Ammon's horn (tissue), 1 donor: ENCODE data around the gene HSD3B2.
A peak's percentile ranks its signal among the peaks of the same experiment; 100 is the strongest.

ENCODE experiments used
- DNase-seq: peaks from one replicate; pipeline ENCODE4 v3.0.0-alpha.2; 2016; ENCODE audit warnings: low spot score

The HSD3B2 gene

GRCh38 chr1:119463569-119463968 is 48.6 kb downstream of the HSD3B2 start:
- DNase-seq, result no peak

GRCh38 chr1:119466445-119466844 is 51.5 kb downstream of the HSD3B2 start:
- no peak for DNase-seq

DNA sequence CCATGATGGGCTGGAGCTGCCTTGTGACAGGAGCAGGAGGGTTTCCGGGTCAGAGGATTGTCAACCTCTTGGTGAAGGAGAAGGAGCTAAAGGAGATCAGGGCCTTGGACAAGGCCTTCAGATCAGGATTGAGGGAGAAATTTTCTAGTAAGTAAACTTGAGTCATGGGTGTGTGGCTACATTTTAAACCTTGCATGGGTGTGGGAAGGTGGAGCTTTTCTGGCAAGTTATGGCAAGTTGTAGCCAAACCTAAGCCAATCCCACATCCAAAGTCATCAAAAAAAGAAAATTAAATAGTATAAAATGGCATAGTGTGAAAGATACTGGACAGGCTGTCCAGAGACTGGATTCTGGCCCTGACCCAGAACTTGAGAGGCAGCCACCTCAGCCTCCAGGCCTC is 52.3 kb downstream of the HSD3B2 start:
- DNase-seq, result no peak

DNA sequence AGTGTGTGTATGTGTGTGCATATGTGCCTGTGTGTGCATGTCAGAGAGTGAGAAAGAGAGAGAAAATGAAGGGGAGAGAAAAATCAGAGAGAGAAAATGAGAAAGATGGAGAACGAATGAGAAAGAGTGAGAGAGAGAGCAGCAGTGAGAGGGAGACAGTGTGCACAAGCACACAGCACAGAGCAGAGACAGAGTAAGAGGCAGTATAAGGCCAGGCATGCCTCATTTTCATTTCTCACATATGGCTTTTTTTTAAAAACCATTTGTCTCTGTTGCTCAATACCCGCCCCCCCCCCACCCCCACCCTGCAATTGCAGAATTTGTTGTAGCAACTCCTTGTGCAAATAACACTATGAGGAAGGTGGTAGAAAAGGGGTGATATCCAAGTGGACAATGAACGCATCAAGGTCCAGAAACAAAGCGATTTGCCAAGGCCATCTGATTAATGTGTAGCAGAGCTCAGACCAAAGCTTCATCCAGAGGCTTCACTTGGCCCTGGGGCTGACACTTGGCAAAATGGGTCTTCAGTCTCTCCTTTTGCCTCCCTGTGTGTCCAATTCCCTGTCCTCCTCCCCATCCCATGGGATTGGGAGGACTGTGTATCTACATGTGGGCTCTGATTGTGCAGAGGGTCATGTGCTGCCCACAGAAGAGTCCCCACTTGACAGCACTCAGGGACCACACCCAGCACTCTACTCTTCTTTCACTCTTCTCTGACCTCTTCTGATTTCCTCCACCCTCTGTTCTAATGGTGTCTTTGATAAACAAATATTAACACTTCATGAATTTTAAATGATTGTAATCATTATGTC is 53.1 kb downstream of the HSD3B2 start:
- peak; percentile 14 for DNase-seq

GRCh38 chr1:119469741-119470140 is 54.8 kb downstream of the HSD3B2 start:
- no peak for DNase-seq

GRCh38 chr1:119470377-119470776 is 55.4 kb downstream of the HSD3B2 start:
- no peak for DNase-seq

GRCh38 chr1:119470958-119471357 is 56.0 kb downstream of the HSD3B2 start:
- no peak for DNase-seq

DNA sequence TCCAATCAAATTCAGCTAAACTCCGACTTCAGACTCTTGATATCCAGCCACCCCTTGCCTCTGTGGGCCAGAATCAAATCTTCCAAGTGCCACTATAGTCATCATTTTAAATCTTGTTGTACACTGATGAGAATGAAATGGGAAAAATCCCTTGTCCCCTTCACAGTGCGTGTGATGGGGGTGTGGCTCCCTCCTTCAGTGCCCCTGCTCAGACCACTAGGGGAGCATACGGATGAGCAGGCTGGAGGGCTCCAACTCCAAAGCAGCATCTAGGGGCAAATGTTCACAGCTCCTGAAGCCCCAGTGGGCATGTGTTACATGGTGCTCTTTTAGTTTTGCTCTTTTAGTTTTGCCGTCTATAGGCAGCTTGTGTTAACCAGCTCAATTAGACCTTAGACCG is 56.6 kb downstream of the HSD3B2 start:
- DNase-seq, result no peak

DNA sequence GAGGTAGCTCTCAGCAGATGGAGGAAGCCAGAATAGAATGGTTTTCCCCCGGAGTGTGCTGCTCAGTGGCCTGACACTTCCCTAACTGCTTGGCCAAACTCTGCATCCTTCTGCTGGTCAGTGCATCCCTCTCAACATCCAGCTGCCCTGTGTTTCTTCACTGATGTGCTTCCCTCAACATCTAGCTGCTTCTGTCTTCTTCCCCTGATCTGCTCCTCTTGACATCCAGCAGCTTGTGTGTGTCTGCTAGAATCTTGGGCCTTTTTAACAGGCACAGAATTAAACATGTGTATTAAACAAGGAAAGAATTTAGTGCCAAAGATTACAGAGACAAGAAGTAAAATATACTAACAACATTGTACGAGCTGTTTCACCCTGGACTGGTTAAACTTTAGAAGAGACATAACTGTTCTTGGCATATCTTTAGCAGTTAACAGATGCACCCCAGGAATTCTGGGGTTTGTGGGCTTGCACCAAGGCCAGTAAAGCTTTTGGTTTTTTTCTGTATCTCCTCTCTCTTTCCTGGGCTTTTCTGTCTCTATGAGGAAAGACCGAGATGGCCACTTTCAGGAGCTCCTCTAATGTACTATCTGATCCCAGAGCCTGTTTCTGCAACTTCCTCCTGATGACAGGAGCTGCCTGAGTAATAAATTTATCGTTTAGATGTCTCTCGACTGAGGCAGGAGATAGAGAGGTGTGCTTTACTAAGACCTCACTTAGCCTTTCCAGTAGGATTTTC is 57.3 kb downstream of the HSD3B2 start:
- no peak for DNase-seq
